Activated T-cell treated with anti-CD3 and anti-CD28 coated beads, Interleukin-2, amount 50 U/mL, for 72 hours (primary cell): Measurements from ENCODE around the gene TMEFF2. TPM values are rescaled to one million over a fixed set of nuclear protein-coding genes. Genes with fewer than 3 reads are reported as not detected.
"Not testable (repeated sequence)": the region's sequence is repeated elsewhere in the genome, so short reads cannot be mapped to it uniquely, and the experiment has no call there.

Experiments
- ATAC-seq, 2 donors: fragments of 150-1000 bp; cut with Tn5 transposase; replicated peaks in 1 of 2; 2 replicates each; pipeline ENCODE4 v1.10.0; 2021; ENCODE audit warnings: moderate library complexity in 2 of 2, mild to moderate bottlenecking in 1 of 2
- DNase-seq, 2 donors: peaks; one replicate each; pipeline ENCODE4 v3.0.0; 2021 to 2022; ENCODE audit warnings: mixed read lengths in 1 of 2
- H3K27ac Mint-ChIP-seq: one replicate; pipeline ENCODE4 v1.8.0; 2022; ENCODE audit warnings: mild to moderate bottlenecking, moderate library complexity, mixed read lengths
- H3K27me3 Mint-ChIP-seq: one replicate; pipeline ENCODE4 v1.8.0; 2022; ENCODE audit warnings: low read depth, mixed read lengths
- H3K36me3 Mint-ChIP-seq, 2 donors: one replicate each; pipeline ENCODE4 v1.8.0; 2022; ENCODE audit warnings: mixed read lengths in 2 of 2, mild to moderate bottlenecking in 1 of 2; ENCODE audit not compliant: insufficient read depth in 2 of 2
- H3K4me1 Mint-ChIP-seq: one replicate; pipeline ENCODE4 v1.8.0; 2022; ENCODE audit warnings: low read depth, mixed read lengths
- H3K4me3 Mint-ChIP-seq, 2 donors: one replicate each; pipeline ENCODE4 v1.8.0; 2022; ENCODE audit warnings: mild to moderate bottlenecking in 2 of 2, mixed read lengths in 2 of 2, moderate library complexity in 2 of 2
- H3K9me3 Mint-ChIP-seq, 2 donors: one replicate each; pipeline ENCODE4 v1.8.0; 2022; ENCODE audit warnings: mixed read lengths in 2 of 2
- total RNA-seq, 2 donors: library from RNA; stranded (reverse); gene quantifications; one replicate each; pipeline ENCODE4 v1.2.3, GENCODE V29; 2022

Gene TMEFF2
- total RNA-seq, 2 donors from 2014 or later: not detected

DNA sequence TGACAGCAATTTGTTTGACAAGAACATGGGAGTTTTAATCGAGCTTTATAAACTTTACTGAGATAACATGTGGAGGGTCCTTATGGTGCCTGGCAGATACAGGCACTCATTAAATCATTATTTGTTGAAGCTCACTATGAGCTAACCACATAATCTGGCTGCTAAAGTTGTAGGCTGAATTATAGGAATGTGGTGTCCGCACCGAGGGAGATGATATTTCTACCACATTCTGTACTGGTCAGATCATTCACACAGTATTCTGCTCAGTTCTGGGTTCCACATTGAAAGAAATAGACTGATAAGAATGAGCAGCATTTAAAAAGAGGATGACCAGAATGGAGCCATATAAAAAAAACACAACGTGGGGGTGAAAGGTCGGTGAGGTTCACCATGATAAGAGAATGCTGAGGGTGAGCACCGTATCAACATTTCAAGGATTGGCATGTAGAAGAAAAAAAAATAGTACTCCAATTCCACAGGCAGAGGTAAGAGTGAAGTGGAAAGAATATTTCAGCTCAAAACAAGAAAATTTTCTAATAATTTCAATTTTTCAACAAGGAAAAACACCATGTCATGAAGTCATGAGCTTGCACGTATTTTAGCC is 54.4 kb downstream of the TMEFF2 start:
- no peak overlapping the region for H3K27ac Mint-ChIP-seq
- no peaks in the 10 kb centered on the region for H3K36me3 Mint-ChIP-seq
- ATAC-seq (no peak), DNase-seq (no peak)
- H3K4me3 Mint-ChIP-seq: no peak overlapping the region
- H3K9me3 Mint-ChIP-seq: no peaks in the 10 kb centered on the region
- peaks cover 19% of the 10 kb centered on the region for H3K27me3 Mint-ChIP-seq
- H3K4me1 Mint-ChIP-seq: no peaks in the 10 kb centered on the region

DNA sequence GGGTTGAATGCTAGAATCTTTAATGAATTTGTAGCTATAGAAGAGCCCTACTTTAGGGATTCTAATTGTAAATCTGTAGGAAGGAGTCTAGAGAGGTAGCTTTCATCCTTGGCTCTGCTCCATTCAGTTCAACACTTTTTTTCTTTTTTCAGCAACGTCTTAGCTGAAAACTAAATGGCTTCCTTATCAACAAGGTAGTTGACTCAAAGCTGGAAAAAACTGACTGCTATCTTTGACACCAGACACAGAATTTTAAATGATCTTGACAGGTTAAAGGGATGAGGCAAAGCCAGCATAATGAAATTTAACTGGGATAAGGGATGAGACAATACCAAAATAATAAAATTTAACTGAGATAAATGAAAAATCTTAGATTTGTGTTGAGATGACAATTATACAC is 54.9 kb downstream of the TMEFF2 start:
- Mint-ChIP-seq H3K4me3 (no peak overlapping the region), H3K9me3 (no peaks in the 10 kb centered on the region), H3K4me1 (no peaks in the 10 kb centered on the region), H3K27me3 (peaks cover 19% of the 10 kb centered on the region), H3K36me3 (no peaks in the 10 kb centered on the region), H3K27ac (no peak overlapping the region)
- ATAC-seq (no peak), DNase-seq (no peak)

DNA sequence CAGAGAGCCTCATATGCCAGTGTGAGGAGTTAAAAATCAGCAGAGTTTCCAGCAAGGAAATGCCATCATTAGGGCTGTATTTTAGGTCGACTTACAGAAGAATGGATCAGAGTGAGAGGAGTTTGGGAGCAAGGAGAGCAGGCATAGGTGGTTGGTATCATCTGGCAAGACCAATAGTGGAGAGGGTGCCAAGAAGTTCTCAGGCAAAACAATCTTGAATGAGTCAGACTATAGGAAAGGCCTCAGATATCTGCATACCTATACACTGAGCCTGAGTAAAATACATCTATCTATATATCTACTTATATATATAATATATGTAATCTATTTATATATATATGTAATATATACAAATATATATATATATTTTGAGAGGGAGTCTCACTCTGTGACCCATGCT is 57.3 kb downstream of the TMEFF2 start:
- Mint-ChIP-seq H3K4me1 (no peaks in the 10 kb centered on the region), H3K27me3 (peaks cover 14% of the 10 kb centered on the region), H3K27ac (no peak overlapping the region), H3K36me3 (no peaks in the 10 kb centered on the region), H3K9me3 (no peaks in the 10 kb centered on the region), H3K4me3 (no peak overlapping the region)
- ATAC-seq: no peak
- no peak for DNase-seq

DNA sequence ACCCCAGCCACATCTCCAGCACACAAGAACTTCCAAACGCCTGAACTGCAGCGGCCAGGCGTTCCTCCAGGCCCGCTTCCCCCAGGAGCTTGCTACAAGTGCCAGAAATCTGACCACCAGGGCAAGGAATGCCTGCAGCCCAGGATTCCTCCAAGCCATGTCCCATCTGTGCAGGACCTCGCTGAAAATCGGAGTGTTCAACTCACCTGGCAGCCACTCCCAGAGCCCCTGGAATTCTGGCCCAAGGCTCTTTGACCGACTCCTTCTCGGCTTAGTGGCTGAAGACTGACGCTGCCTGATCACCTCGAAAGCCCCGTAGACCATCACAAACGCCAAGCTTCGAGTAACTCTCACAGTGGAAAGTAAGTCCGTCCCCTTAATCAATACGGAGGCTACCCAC is 62.1 kb downstream of the TMEFF2 start:
- DNase-seq, H3K36me3 Mint-ChIP-seq, ATAC-seq, H3K9me3 Mint-ChIP-seq, H3K4me3 Mint-ChIP-seq, H3K27me3 Mint-ChIP-seq, H3K4me1 Mint-ChIP-seq, H3K27ac Mint-ChIP-seq: not testable (repeated sequence)

DNA sequence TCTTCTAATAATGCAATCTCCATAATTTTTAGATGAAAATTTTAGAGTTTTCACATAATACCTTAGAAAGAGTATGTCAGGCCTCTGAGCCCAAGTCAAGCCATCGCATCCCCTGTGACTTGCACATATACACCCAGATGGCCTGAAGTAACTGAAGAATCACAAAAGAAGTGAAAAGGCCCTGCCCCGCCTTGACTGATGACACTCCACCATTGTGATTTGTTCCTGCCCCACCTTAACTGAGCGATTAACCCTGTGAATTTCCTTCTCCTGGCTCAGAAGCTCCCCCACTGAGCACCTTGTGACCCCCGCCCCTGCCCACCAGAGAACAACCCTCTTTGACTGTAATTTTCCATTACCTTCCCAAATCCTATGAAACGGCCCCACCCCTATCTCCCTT is 64.4 kb downstream of the TMEFF2 start:
- not testable (repeated sequence) for H3K27me3 Mint-ChIP-seq, H3K36me3 Mint-ChIP-seq, H3K4me1 Mint-ChIP-seq, H3K4me3 Mint-ChIP-seq, DNase-seq, H3K27ac Mint-ChIP-seq, ATAC-seq, H3K9me3 Mint-ChIP-seq

- Mint-ChIP-seq H3K27me3 (no peaks in the 10 kb centered on the region), H3K27ac (no peak overlapping the region), H3K4me3 (no peak overlapping the region), H3K9me3 (no peaks in the 10 kb centered on the region), H3K36me3 (no peaks in the 10 kb centered on the region), H3K4me1 (no peaks in the 10 kb centered on the region)
- no peak for ATAC-seq
- no peak for DNase-seq
Observed at GRCh38 chr2:192128655-192129054, 66.1 kb downstream of the TMEFF2 start.

- Mint-ChIP-seq H3K4me3 (no peak overlapping the region), H3K27me3 (no peaks in the 10 kb centered on the region)
- DNase-seq: no peak
Observed at GRCh38 chr2:192127434-192127833, 67.3 kb downstream of the TMEFF2 start.

DNA sequence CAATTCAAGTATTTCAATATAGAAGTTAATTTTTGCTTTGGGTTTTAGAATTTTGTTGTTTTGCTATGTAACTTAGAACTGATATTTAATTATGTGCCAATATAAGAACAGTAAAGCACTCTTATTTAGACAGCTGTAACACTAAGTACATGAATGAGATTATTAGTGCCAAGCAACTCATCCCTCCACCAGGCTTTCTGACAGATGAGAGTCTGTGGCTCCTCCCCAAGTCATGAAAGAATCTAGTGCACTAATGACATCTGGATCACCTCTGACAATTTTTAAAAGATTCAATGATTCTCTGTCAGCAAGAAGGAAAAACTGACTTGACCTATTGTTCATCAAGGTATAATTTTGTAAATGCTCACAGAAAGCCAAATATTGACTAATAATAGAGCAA is 67.8 kb downstream of the TMEFF2 start:
- Mint-ChIP-seq H3K4me1 (no peaks in the 10 kb centered on the region), H3K4me3 (no peak overlapping the region), H3K9me3 (no peaks in the 10 kb centered on the region), H3K27ac (no peak overlapping the region), H3K27me3 (no peaks in the 10 kb centered on the region), H3K36me3 (no peaks in the 10 kb centered on the region)
- ATAC-seq (no peak), DNase-seq (no peak)

More at GRCh38 chr2:192127434-192127833, 67.3 kb downstream of the TMEFF2 start:
- no peaks in the 10 kb centered on the region for H3K4me1 Mint-ChIP-seq
- no peaks in the 10 kb centered on the region for H3K36me3 Mint-ChIP-seq
- no peak for ATAC-seq
- no peak overlapping the region for H3K27ac Mint-ChIP-seq
- no peaks in the 10 kb centered on the region for H3K9me3 Mint-ChIP-seq

DNA sequence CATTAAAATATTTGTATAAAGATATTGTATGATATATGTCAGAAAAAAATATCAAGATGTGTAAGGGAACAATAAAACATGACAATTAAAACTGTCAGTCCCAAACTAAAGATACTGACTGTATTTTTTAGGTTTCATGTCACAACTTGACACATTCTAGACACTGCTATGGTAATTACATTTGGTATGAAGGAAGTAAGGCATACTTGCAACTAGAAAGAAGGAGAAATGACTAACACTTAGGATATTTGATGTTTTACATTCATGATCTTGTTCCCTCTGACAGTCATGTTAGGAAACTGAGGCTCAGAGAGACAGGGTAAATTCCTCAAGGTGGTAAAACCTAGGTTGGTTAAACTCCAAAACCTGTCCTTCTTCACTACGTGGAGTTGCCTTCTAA is 68.3 kb downstream of the TMEFF2 start:
- no peak overlapping the region for H3K4me3 Mint-ChIP-seq
- no peaks in the 10 kb centered on the region for H3K27me3 Mint-ChIP-seq
- H3K36me3 Mint-ChIP-seq: no peaks in the 10 kb centered on the region
- no peak overlapping the region for H3K27ac Mint-ChIP-seq
- no peak for ATAC-seq
- no peaks in the 10 kb centered on the region for H3K4me1 Mint-ChIP-seq
- H3K9me3 Mint-ChIP-seq: no peaks in the 10 kb centered on the region
- DNase-seq: no peak

- H3K27ac Mint-ChIP-seq: no peak overlapping the region
- H3K9me3 Mint-ChIP-seq: no peaks in the 10 kb centered on the region
- no peaks in the 10 kb centered on the region for H3K27me3 Mint-ChIP-seq
- H3K4me3 Mint-ChIP-seq: no peak overlapping the region
- ATAC-seq (no peak), DNase-seq (no peak)
- no peaks in the 10 kb centered on the region for H3K36me3 Mint-ChIP-seq
- H3K4me1 Mint-ChIP-seq: no peaks in the 10 kb centered on the region
Observed at GRCh38 chr2:192124571-192124970, 70.2 kb downstream of the TMEFF2 start.

DNA sequence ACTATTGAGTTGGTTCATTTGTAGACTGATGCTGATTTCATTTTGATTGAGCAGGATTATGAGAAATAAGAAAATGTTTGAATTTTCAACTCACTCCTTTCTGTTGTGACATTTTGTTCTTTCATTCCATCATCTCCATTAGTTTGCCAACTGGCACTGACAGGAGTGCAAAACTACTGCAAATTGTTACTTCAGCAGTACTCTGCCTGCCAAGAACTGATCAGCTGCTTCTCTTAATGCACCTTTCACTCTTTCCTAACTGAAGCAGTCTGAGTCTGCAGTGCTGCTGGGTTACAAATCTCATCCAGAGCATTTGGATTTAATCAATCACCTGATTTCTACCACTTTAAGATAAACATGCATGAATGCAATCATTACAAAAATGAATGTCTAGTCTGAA is 70.9 kb downstream of the TMEFF2 start:
- DNase-seq (no peak), ATAC-seq (no peak)
- Mint-ChIP-seq H3K4me3 (no peak overlapping the region), H3K27ac (no peak overlapping the region), H3K27me3 (no peaks in the 10 kb centered on the region), H3K4me1 (no peaks in the 10 kb centered on the region), H3K9me3 (no peaks in the 10 kb centered on the region), H3K36me3 (no peaks in the 10 kb centered on the region)

DNA sequence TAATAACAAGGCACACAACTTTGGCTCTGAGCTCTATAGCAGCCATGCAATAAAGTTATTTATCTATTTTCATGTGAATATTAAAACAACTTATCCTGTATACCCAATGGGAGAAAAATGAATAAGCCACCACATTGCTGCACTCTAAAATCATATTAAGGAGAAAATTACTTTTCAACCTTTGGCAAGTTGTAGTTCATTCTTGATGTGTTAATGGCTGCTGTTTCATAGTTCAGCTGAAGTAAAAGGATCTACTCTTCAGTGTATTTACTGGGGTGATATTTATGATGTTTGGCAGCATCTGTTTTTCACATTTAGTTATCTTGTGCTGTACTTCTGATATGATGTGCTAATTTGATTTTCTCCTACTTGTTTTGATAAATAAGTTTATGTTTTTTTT is 71.8 kb downstream of the TMEFF2 start:
- Mint-ChIP-seq H3K4me3 (no peak overlapping the region), H3K9me3 (no peaks in the 10 kb centered on the region), H3K27me3 (no peaks in the 10 kb centered on the region), H3K36me3 (no peaks in the 10 kb centered on the region), H3K27ac (no peak overlapping the region), H3K4me1 (no peaks in the 10 kb centered on the region)
- DNase-seq (no peak), ATAC-seq (no peak)

- no peak overlapping the region for H3K27ac Mint-ChIP-seq
- H3K9me3 Mint-ChIP-seq: no peaks in the 10 kb centered on the region
Observed at GRCh38 chr2:192122141-192122540, 72.6 kb downstream of the TMEFF2 start.

DNA sequence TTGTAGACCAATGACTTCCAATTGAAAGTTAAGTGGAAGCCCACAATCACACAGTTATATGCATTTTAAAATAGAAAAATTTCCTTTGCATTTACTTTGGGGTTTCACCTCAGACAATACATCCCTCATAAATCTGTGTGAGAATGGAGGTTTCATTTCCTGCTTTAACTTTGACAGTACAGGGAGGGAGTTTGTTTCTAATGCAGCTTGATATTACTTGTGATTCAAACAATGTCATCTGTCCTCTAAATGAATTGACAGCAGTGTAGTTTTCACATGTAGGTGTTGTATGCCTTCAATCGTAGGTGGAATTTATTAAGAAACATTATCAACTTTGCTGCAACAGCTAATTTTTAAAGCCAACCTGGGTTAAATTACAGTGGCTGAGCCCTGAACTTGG is 75.2 kb downstream of the TMEFF2 start:
- ATAC-seq: no peak
- no peak overlapping the region for H3K4me3 Mint-ChIP-seq
- H3K9me3 Mint-ChIP-seq: peaks cover 0 to 1% of the 10 kb centered on the region in 2 donors
- no peak overlapping the region for H3K27ac Mint-ChIP-seq
- no peaks in the 10 kb centered on the region for H3K4me1 Mint-ChIP-seq
- no peaks in the 10 kb centered on the region for H3K27me3 Mint-ChIP-seq
- no peak for DNase-seq
- H3K36me3 Mint-ChIP-seq: no peaks in the 10 kb centered on the region

More at GRCh38 chr2:192122141-192122540, 72.6 kb downstream of the TMEFF2 start:
- no peaks in the 10 kb centered on the region for H3K36me3 Mint-ChIP-seq
- no peak overlapping the region for H3K4me3 Mint-ChIP-seq
- no peak for ATAC-seq
- no peak for DNase-seq
- no peaks in the 10 kb centered on the region for H3K4me1 Mint-ChIP-seq
- no peaks in the 10 kb centered on the region for H3K27me3 Mint-ChIP-seq
